BLaER1 treated with 17β-estradiol and CSF1 and Interleukin-3, amounts not matched to agents 10 nM and 100 nM (cell line): ENCODE data around the gene RASEF.

ENCODE experiments used
- H3K27ac ChIP-seq, 11 experiments: shearing (Covaris generic); formaldehyde crosslinking; 2 replicates each; pipeline ENCODE4 v1.8.1; 2022
- H3K27me3 ChIP-seq, 11 experiments: shearing (Covaris generic); formaldehyde crosslinking; 2 replicates each; pipeline ENCODE4 v1.8.1; 2022
- H3K36me3 ChIP-seq, 11 experiments: shearing (Covaris generic); formaldehyde crosslinking; 2 replicates each; pipeline ENCODE4 v1.8.1; 2022
- H3K4me1 ChIP-seq, 10 experiments: shearing (Covaris generic); formaldehyde crosslinking; 2 replicates each; pipeline ENCODE4 v1.8.1; 2022
- H3K4me2 ChIP-seq, 11 experiments: shearing (Covaris generic); formaldehyde crosslinking; 2 replicates each; pipeline ENCODE4 v1.8.1; 2022
- H3K4me3 ChIP-seq, 10 experiments: shearing (Covaris generic); formaldehyde crosslinking; 2 replicates each; pipeline ENCODE4 v1.8.1; 2022
- H3K9ac ChIP-seq, 11 experiments: shearing (Covaris generic); formaldehyde crosslinking; 2 replicates each; pipeline ENCODE4 v1.8.1; 2022
- H3K9me3 ChIP-seq, 11 experiments: shearing (Covaris generic); formaldehyde crosslinking; replicated peaks in 1 of 11; 2 replicates each; pipeline ENCODE4 v1.8.1; 2022
- H4K20me1 ChIP-seq, 11 experiments: shearing (Covaris generic); formaldehyde crosslinking; 2 replicates each; pipeline ENCODE4 v1.8.1; 2022
- Cebpa-rat ChIP-seq, 11 experiments: shearing (Covaris generic); IDR thresholded peaks; 2 replicates each; pipeline ENCODE4 v1.8.1; 2022

The RASEF gene

GRCh38 chr9:82996941-82997340, 66.0 kb downstream of the RASEF start:
- Histone ChIP-seq H3K9ac (no peak overlapping the region), H3K4me2 (no peak overlapping the region), H3K27me3 (no peaks in the 10 kb centered on the region)

GRCh38 chr9:82993856-82994605, 68.9 kb downstream of the RASEF start:
- no peaks in the 10 kb centered on the region for H4K20me1 ChIP-seq
- peaks cover 0 to 10% (median 0%) of the 10 kb centered on the region in 10 experiments; a peak in 5 of 20 replicates for H3K4me1 ChIP-seq
- H3K27ac ChIP-seq, result no peak overlapping the region
- no peaks in the 10 kb centered on the region; a peak in 1 of 22 replicates for H3K9me3 ChIP-seq
- H3K9ac ChIP-seq, result no peak overlapping the region
- H3K4me3 ChIP-seq, result no peak overlapping the region
- no peaks in the 10 kb centered on the region for H3K36me3 ChIP-seq
- TF ChIP-seq Cebpa-rat (IDR thresholded peaks at IDR 0.05), result no peak
- no peak overlapping the region for H3K4me2 ChIP-seq
- H3K27me3 ChIP-seq, result no peaks in the 10 kb centered on the region

More at GRCh38 chr9:82996941-82997340, 66.0 kb downstream of the RASEF start:
- H3K27ac ChIP-seq, result no peak overlapping the region
- no peaks in the 10 kb centered on the region for H4K20me1 ChIP-seq
- TF ChIP-seq Cebpa-rat (IDR thresholded peaks at IDR 0.05), result no peak
- H3K4me1 ChIP-seq, result no peaks in the 10 kb centered on the region
- H3K4me3 ChIP-seq, result no peak overlapping the region
- H3K36me3 ChIP-seq, result no peaks in the 10 kb centered on the region
- no peaks in the 10 kb centered on the region; a peak in 1 of 22 replicates for H3K9me3 ChIP-seq

- no peak overlapping the region for H3K27ac ChIP-seq
- H3K9ac ChIP-seq, result no peak overlapping the region
- no peak overlapping the region for H3K4me2 ChIP-seq
- no peaks in the 10 kb centered on the region for H4K20me1 ChIP-seq
- no peak for TF ChIP-seq Cebpa-rat (IDR thresholded peaks at IDR 0.05)
- peaks cover 0 to 10% (median 0%) of the 10 kb centered on the region in 10 experiments; a peak in 5 of 20 replicates for H3K4me1 ChIP-seq
- H3K9me3 ChIP-seq, result no peaks in the 10 kb centered on the region; a peak in 1 of 22 replicates
- no peaks in the 10 kb centered on the region for H3K36me3 ChIP-seq
- no peaks in the 10 kb centered on the region for H3K27me3 ChIP-seq
- no peak overlapping the region for H3K4me3 ChIP-seq
These were observed 71.3 kb downstream of the RASEF start for GRCh38 chr9:82991671-82992070.

GRCh38 chr9:82989929-82990328, 73.0 kb downstream of the RASEF start:
- H3K27ac ChIP-seq, result no peak overlapping the region
- H3K4me3 ChIP-seq, result no peak overlapping the region
- no peak overlapping the region for H3K9ac ChIP-seq
- no peaks in the 10 kb centered on the region for H4K20me1 ChIP-seq
- H3K4me1 ChIP-seq, result peaks cover 0 to 10% (median 0%) of the 10 kb centered on the region in 10 experiments; a peak in 5 of 20 replicates
- no peaks in the 10 kb centered on the region for H3K36me3 ChIP-seq
- no peaks in the 10 kb centered on the region for H3K27me3 ChIP-seq
- peak overlapping the region in 3 of 11 experiments; percentile 3 to 34 (median 17); a peak in 2 of 22 replicates for H3K4me2 ChIP-seq
- TF ChIP-seq Cebpa-rat (IDR thresholded peaks at IDR 0.05), result no peak
- H3K9me3 ChIP-seq, result 0 out of 22 replicates have a peak, but pooled peaks cover 0 to 5% (median 0%) of the 10 kb centered on the region in 11 experiments

- Histone ChIP-seq H3K4me2 (no peak overlapping the region), H3K9ac (no peak overlapping the region), H3K36me3 (no peaks in the 10 kb centered on the region), H3K27me3 (no peaks in the 10 kb centered on the region), H3K4me3 (no peak overlapping the region), H3K9me3 (peaks cover 0 to 8% (median 0%) of the 10 kb centered on the region in 11 experiments; a peak in 1 of 22 replicates), H4K20me1 (no peaks in the 10 kb centered on the region), H3K4me1 (peaks cover 0 to 10% (median 0%) of the 10 kb centered on the region in 10 experiments; a peak in 5 of 20 replicates), H3K27ac (no peak overlapping the region)
- no peak for TF ChIP-seq Cebpa-rat (IDR thresholded peaks at IDR 0.05)
These were observed 74.5 kb downstream of the RASEF start for GRCh38 chr9:82988488-82988887.

- H3K9ac ChIP-seq, result no peak overlapping the region
- H3K36me3 ChIP-seq, result no peaks in the 10 kb centered on the region
- H3K4me2 ChIP-seq, result no peak overlapping the region
- no peak overlapping the region for H3K27ac ChIP-seq
- peaks cover 0 to 13% (median 4%) of the 10 kb centered on the region in 10 experiments; a peak in 9 of 20 replicates for H3K4me1 ChIP-seq
- no peak for TF ChIP-seq Cebpa-rat (IDR thresholded peaks at IDR 0.05)
- H3K4me3 ChIP-seq, result no peak overlapping the region
- H3K9me3 ChIP-seq, result peaks cover 0 to 8% (median 0%) of the 10 kb centered on the region in 11 experiments; a peak in 1 of 22 replicates
- no peaks in the 10 kb centered on the region for H3K27me3 ChIP-seq
- H4K20me1 ChIP-seq, result no peaks in the 10 kb centered on the region
These were observed 75.4 kb downstream of the RASEF start for GRCh38 chr9:82987370-82988189.

GRCh38 chr9:82981552-82981951, 81.4 kb downstream of the RASEF start:
- no peak for TF ChIP-seq Cebpa-rat (IDR thresholded peaks at IDR 0.05)
- H3K4me2 ChIP-seq, result no peak overlapping the region
- no peak overlapping the region for H3K9ac ChIP-seq

GRCh38 chr9:82975176-82975575, 87.8 kb downstream of the RASEF start:
- Histone ChIP-seq H3K9ac (no peak overlapping the region), H3K4me3 (no peak overlapping the region), H4K20me1 (no peaks in the 10 kb centered on the region), H3K36me3 (no peaks in the 10 kb centered on the region), H3K27ac (no peak overlapping the region), H3K4me2 (no peak overlapping the region), H3K9me3 (peaks cover 10 to 24% (median 16%) of the 10 kb centered on the region in 11 experiments), H3K4me1 (no peaks in the 10 kb centered on the region), H3K27me3 (no peaks in the 10 kb centered on the region)
- no peak for TF ChIP-seq Cebpa-rat (IDR thresholded peaks at IDR 0.05)

More at GRCh38 chr9:82981552-82981951, 81.4 kb downstream of the RASEF start:
- Histone ChIP-seq H3K9me3 (peaks cover 8 to 23% (median 14%) of the 10 kb centered on the region in 11 experiments), H4K20me1 (no peaks in the 10 kb centered on the region), H3K36me3 (no peaks in the 10 kb centered on the region), H3K27me3 (no peaks in the 10 kb centered on the region), H3K4me1 (peaks cover 0 to 13% (median 6%) of the 10 kb centered on the region in 10 experiments; a peak in 7 of 20 replicates), H3K4me3 (no peak overlapping the region), H3K27ac (no peak overlapping the region)

GRCh38 chr9:82972446-82972845, 90.5 kb downstream of the RASEF start:
- H3K9ac ChIP-seq, result no peak overlapping the region
- no peak overlapping the region for H3K4me3 ChIP-seq
- H3K4me2 ChIP-seq, result no peak overlapping the region
- H3K9me3 ChIP-seq, result peaks cover 7 to 15% (median 10%) of the 10 kb centered on the region in 11 experiments
- H4K20me1 ChIP-seq, result no peaks in the 10 kb centered on the region
- H3K27ac ChIP-seq, result no peak overlapping the region
- H3K36me3 ChIP-seq, result no peaks in the 10 kb centered on the region
- H3K27me3 ChIP-seq, result no peaks in the 10 kb centered on the region
- peaks cover 5 to 9% (median 8%) of the 10 kb centered on the region in 10 experiments; a peak in 12 of 20 replicates for H3K4me1 ChIP-seq
- no peak for TF ChIP-seq Cebpa-rat (IDR thresholded peaks at IDR 0.05)
